AG04450 (cell line): ENCODE measurements around the gene CLMN. TPM values are rescaled to one million over a fixed set of nuclear protein-coding genes. Genes with fewer than 3 reads are reported as not detected.

Experiments used
- CTCF ChIA-PET: fragments of 300-600, 350-600 bp; formaldehyde crosslinking; extraction: SDS; loops from one replicate; lab custom pipeline; 2022; ENCODE audit warnings: antibody characterized with exemption, inconsistent platforms; lab: Charles Lee
- POLR2A ChIA-PET: fragments of 350-600 bp; formaldehyde crosslinking; extraction: SDS; loops from one replicate; lab custom pipeline; 2021; ENCODE audit warnings: antibody characterized with exemption, inconsistent platforms; lab: Yijun Ruan, JAX
- DNase-seq: peaks from one replicate; pipeline ENCODE4 v3.0.0-alpha.2; 2011; ENCODE audit warnings: low read depth, low spot score
- H3K27ac ChIP-seq: one replicate; pipeline ENCODE4 v1.5.1; 2012; ENCODE audit warnings: low read depth, low read length, control low read depth
- H3K27me3 ChIP-seq: one replicate; pipeline ENCODE4 v1.6.0; 2012; ENCODE audit warnings: low read length; ENCODE audit not compliant: control insufficient read depth, insufficient read depth
- H3K4me3 ChIP-seq: 2 replicates; pipeline ENCODE4 v1.5.1; 2011; ENCODE audit warnings: mild to moderate bottlenecking, low read depth, low read length, control low read depth
- H3K9me3 ChIP-seq: 2 replicates; pipeline ENCODE4 v1.5.1; 2012; ENCODE audit warnings: low read length; ENCODE audit not compliant: control insufficient read depth, insufficient read depth
- CTCF ChIP-seq: IDR thresholded peaks from 2 replicates; pipeline ENCODE4 v1.5.1; 2011; ENCODE audit warnings: low read depth, low read length, control low read depth, inconsistent platforms
- polyA plus RNA-seq: library from polyadenylated mRNA; depleted of rRNA; stranded (reverse); fragments of >200 nt; gene quantifications from 2 replicates; pipeline ENCODE4 v1.2.3, GENCODE V29; 2011

The CLMN gene
- polyA plus RNA-seq, 1 experiment: 0.09 TPM

- no peak overlapping the region for H3K27ac ChIP-seq
- H3K9me3 ChIP-seq: peaks cover 5% of the 10 kb centered on the region; the same call in 1 of the 2 replicates
- H3K4me3 ChIP-seq: no peak overlapping the region
- DNase-seq: no peak
- ChIA-PET POLR2A (no interaction called here), CTCF (interaction anchor here (0.6 kb wide), 1 partner anchor 560 kb away, joined by 3 read pairs; no protein-coding TSS in a partner anchor)
- no peak for TF ChIP-seq CTCF
- H3K27me3 ChIP-seq: no peaks in the 10 kb centered on the region
Measured at GRCh38 chr14:95234426-95234825, 85.3 kb downstream of the CLMN start.

- no peak for TF ChIP-seq CTCF
- H3K4me3 ChIP-seq: no peak overlapping the region
- no peak for DNase-seq
- ChIA-PET POLR2A (no interaction called here), CTCF (no interaction called here)
- H3K27me3 ChIP-seq: no peaks in the 10 kb centered on the region
- no peak overlapping the region for H3K27ac ChIP-seq
- peaks cover 5% of the 10 kb centered on the region; the same call in 1 of the 2 replicates for H3K9me3 ChIP-seq
Measured at GRCh38 chr14:95233702-95234241, 85.9 kb downstream of the CLMN start.

GRCh38 chr14:95232894-95233584 lies 86.7 kb downstream of the CLMN start:
- ChIA-PET CTCF (no interaction called here), POLR2A (no interaction called here)
- no peak for DNase-seq
- H3K9me3 ChIP-seq: peaks cover 5% of the 10 kb centered on the region; the same call in 1 of the 2 replicates
- H3K4me3 ChIP-seq: no peak overlapping the region
- no peak for TF ChIP-seq CTCF
- no peak overlapping the region for H3K27ac ChIP-seq
- no peaks in the 10 kb centered on the region for H3K27me3 ChIP-seq

GRCh38 chr14:95231966-95232633 lies 87.6 kb downstream of the CLMN start:
- Histone ChIP-seq H3K4me3 (no peak overlapping the region), H3K27ac (no peak overlapping the region), H3K9me3 (peaks cover 5% of the 10 kb centered on the region; the same call in 1 of the 2 replicates), H3K27me3 (no peaks in the 10 kb centered on the region)
- DNase-seq: no peak
- CTCF ChIA-PET: no interaction called here
- POLR2A ChIA-PET: no interaction called here
- no peak for TF ChIP-seq CTCF

- ChIA-PET CTCF (no interaction called here), POLR2A (no interaction called here)
- peaks cover 3% of the 10 kb centered on the region for H3K27me3 ChIP-seq
- no peak for TF ChIP-seq CTCF
- H3K27ac ChIP-seq: no peak overlapping the region
- no peak overlapping the region for H3K4me3 ChIP-seq
- H3K9me3 ChIP-seq: no peaks in the 10 kb centered on the region; the same call in 1 of the 2 replicates
- no peak for DNase-seq
Measured at GRCh38 chr14:95229749-95230148, 90.0 kb downstream of the CLMN start.
